HG03378 (cell line): ENCODE measurements around the gene TDRD12.
"Not testable (repeated sequence)": the region's sequence is repeated elsewhere in the genome, so short reads cannot be mapped to it uniquely, and the experiment has no call there.

ENCODE experiments used
- ATAC-seq: cut with Tn5 transposase; IDR thresholded peaks from one replicate; pipeline ENCODE4 v1.9.1; 2021; ENCODE audit warnings: mild to moderate bottlenecking, moderate library complexity; ENCODE audit not compliant: unreplicated experiment

Gene TDRD12

GRCh38 chr19:32744555-32745325 is 25.2 kb downstream of the TDRD12 start:
- no peak for ATAC-seq

GRCh38 chr19:32745594-32746251 is 26.2 kb downstream of the TDRD12 start:
- not testable (repeated sequence) for ATAC-seq

GRCh38 chr19:32746631-32747196 is 27.1 kb downstream of the TDRD12 start:
- not testable (repeated sequence) for ATAC-seq

- no peak for ATAC-seq
These were observed 28.9 kb downstream of the TDRD12 start for GRCh38 chr19:32748497-32748896.

GRCh38 chr19:32748948-32749347 is 29.4 kb downstream of the TDRD12 start:
- no peak for ATAC-seq

- ATAC-seq: no peak
These were observed 29.8 kb downstream of the TDRD12 start for GRCh38 chr19:32749361-32749760.

GRCh38 chr19:32750441-32751055 is 31.0 kb downstream of the TDRD12 start:
- ATAC-seq: no peak

GRCh38 chr19:32751066-32751465 is 31.5 kb downstream of the TDRD12 start:
- no peak for ATAC-seq

GRCh38 chr19:32757189-32757588 is 37.6 kb downstream of the TDRD12 start:
- no peak for ATAC-seq

GRCh38 chr19:32765365-32765764 is 45.8 kb downstream of the TDRD12 start:
- not testable (repeated sequence) for ATAC-seq

GRCh38 chr19:32767951-32768679 is 48.5 kb downstream of the TDRD12 start:
- no peak for ATAC-seq

- no peak for ATAC-seq
These were observed 52.0 kb downstream of the TDRD12 start for GRCh38 chr19:32771596-32771995.

- no peak for ATAC-seq
These were observed 53.6 kb downstream of the TDRD12 start for GRCh38 chr19:32773126-32773525.

- ATAC-seq: no peak
These were observed 59.5 kb downstream of the TDRD12 start for GRCh38 chr19:32779082-32779481.

GRCh38 chr19:32781280-32781679 is 61.7 kb downstream of the TDRD12 start:
- ATAC-seq: no peak

GRCh38 chr19:32782089-32782488 is 62.5 kb downstream of the TDRD12 start:
- ATAC-seq: not testable (repeated sequence)

GRCh38 chr19:32787161-32787813 is 67.7 kb downstream of the TDRD12 start:
- ATAC-seq: not testable (repeated sequence)

GRCh38 chr19:32787895-32788294 is 68.3 kb downstream of the TDRD12 start:
- ATAC-seq: not testable (repeated sequence)

GRCh38 chr19:32789429-32789828 is 69.9 kb downstream of the TDRD12 start:
- ATAC-seq: no peak

GRCh38 chr19:32798201-32798600 is 78.6 kb downstream of the TDRD12 start:
- no peak for ATAC-seq
